ENCODE results near the gene OR52B6. TPM values are rescaled to one million over a fixed set of nuclear protein-coding genes. Genes with fewer than 3 reads are reported as not detected.
A peak's percentile ranks its signal among the peaks of the same experiment; 100 is the strongest.

Gene OR52B6
- total RNA-seq, 3 donors from 2014 or later: not detected

DNA sequence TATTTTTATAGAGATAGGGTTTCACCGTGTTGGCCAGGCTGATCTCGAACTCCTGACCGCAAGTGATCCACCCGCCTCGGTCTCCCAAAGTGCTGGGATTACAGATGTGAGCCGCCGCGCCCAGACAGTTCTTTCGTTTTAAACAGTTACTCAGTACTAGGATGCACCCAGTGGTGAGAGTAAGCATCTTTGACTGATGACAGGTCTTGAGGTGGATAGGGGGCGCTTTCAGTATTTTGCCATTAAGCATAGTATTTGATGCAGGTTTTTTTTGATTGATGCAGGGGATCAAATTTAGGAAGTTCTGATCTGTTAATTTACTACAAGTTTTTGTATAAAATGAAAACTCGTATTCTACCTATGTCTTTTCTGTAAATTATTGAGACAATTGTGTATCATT, 30.9 kb downstream of the OR52B6 start:
- H3K4me3 ChIP-seq: no peak overlapping the region
- DNase-seq (ENCODE audit: low spot score in 2 of 2): no peak
- H3K27me3 ChIP-seq: no peaks in the 10 kb centered on the region
- TF ChIP-seq POLR2A (IDR thresholded peaks at IDR 0.05) (no peak), POLR2AphosphoS5 (IDR thresholded peaks at IDR 0.05) (no peak)
- TF ChIP-seq, protein P1, sequence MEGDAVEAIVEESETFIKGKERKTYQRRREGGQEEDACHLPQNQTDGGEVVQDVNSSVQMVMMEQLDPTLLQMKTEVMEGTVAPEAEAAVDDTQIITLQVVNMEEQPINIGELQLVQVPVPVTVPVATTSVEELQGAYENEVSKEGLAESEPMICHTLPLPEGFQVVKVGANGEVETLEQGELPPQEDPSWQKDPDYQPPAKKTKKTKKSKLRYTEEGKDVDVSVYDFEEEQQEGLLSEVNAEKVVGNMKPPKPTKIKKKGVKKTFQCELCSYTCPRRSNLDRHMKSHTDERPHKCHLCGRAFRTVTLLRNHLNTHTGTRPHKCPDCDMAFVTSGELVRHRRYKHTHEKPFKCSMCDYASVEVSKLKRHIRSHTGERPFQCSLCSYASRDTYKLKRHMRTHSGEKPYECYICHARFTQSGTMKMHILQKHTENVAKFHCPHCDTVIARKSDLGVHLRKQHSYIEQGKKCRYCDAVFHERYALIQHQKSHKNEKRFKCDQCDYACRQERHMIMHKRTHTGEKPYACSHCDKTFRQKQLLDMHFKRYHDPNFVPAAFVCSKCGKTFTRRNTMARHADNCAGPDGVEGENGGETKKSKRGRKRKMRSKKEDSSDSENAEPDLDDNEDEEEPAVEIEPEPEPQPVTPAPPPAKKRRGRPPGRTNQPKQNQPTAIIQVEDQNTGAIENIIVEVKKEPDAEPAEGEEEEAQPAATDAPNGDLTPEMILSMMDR (IDR thresholded peaks at IDR 0.05): no peak
- intact Hi-C loops (cut with DNase I; ENCODE audit: low total_unique reads): no loop called here
- H3K36me3 ChIP-seq: no peaks in the 10 kb centered on the region
- H3K4me1 ChIP-seq: no peaks in the 10 kb centered on the region
- H3K9me3 ChIP-seq: no peaks in the 10 kb centered on the region
- no peak overlapping the region for H3K27ac ChIP-seq

DNA sequence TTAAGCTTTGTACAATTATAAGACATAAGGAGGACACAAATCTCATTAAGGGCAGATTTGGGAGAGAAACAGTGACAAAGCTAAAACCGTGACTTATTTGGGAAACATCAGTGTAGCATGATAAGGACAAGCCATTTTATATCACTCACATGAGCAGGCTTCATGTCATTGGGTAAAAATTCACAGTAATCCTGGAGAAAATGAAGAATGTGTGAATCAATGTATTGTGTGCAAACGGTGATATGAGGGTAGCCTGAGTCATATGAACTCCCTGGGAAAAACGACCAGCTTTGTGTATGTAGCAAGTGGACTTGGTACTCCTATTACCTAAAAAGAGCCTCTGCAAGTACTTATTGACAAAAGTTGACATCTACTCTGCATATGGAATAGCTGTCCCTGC, 38.1 kb downstream of the OR52B6 start:
- no peak for TF ChIP-seq POLR2AphosphoS5 (IDR thresholded peaks at IDR 0.05)
- TF ChIP-seq, protein P1 (IDR thresholded peaks at IDR 0.05): no peak
- no peak for TF ChIP-seq POLR2A (IDR thresholded peaks at IDR 0.05)
- intact Hi-C loops (cut with DNase I; ENCODE audit: low total_unique reads): no loop called here
- no peak overlapping the region for H3K4me3 ChIP-seq
- no peaks in the 10 kb centered on the region for H3K4me1 ChIP-seq
- H3K27ac ChIP-seq: no peak overlapping the region
- DNase-seq (ENCODE audit: low spot score in 2 of 2): no peak
- no peaks in the 10 kb centered on the region for H3K36me3 ChIP-seq
- no peaks in the 10 kb centered on the region for H3K9me3 ChIP-seq
- H3K27me3 ChIP-seq: no peaks in the 10 kb centered on the region

DNA sequence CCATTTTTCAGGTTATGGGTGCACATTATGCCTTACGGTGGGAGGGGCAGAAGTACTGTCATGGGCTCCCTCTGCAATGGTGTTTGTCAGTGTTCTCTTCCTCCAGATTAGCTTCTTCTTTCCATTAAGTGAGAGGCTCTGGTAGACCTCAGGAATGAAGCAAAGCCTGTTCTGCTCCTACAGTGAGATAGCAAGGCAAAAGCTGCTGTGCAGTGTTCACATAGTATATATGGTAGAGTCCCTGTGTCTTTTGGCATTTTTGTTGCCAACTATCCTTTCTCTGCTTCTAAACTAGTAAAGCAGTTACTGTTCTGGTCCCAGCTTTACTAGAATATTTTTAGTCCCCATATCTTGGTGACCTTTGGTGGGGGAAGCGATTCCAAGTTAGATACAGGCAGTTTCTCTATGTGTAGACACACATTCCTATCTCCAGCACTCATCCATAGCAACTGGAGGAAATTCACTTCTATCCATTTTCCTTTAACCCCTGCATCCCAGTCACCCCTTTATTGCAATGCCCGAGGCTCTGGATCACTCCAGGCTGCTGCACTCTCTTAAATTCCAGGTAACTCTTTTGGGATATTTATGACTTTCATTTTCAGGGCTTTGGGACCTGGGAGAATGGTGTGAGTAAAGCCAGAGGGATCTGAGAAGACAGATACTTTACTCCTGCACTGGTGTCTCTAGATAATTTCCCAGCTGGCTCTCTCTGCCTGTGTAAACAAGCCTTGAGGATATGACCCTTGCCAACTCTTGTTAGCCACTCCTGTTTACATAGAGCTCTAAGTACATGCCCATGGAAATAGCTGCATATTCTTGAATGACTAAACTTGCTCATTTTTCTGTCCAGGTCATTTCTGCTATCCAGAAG, 40.2 kb downstream of the OR52B6 start:
- Histone ChIP-seq H3K4me1 (no peaks in the 10 kb centered on the region), H3K36me3 (no peaks in the 10 kb centered on the region), H3K4me3 (no peak overlapping the region), H3K9me3 (no peaks in the 10 kb centered on the region), H3K27me3 (no peaks in the 10 kb centered on the region), H3K27ac (peak overlapping the region in 1 of 2 donors; percentile 29)
- intact Hi-C loops (cut with DNase I; ENCODE audit: low total_unique reads): no loop called here
- no peak for DNase-seq (ENCODE audit: low spot score in 2 of 2)
- TF ChIP-seq, protein P1 (IDR thresholded peaks at IDR 0.05): no peak
- TF ChIP-seq POLR2AphosphoS5 (IDR thresholded peaks at IDR 0.05): no peak
- TF ChIP-seq POLR2A (IDR thresholded peaks at IDR 0.05): no peak

DNA sequence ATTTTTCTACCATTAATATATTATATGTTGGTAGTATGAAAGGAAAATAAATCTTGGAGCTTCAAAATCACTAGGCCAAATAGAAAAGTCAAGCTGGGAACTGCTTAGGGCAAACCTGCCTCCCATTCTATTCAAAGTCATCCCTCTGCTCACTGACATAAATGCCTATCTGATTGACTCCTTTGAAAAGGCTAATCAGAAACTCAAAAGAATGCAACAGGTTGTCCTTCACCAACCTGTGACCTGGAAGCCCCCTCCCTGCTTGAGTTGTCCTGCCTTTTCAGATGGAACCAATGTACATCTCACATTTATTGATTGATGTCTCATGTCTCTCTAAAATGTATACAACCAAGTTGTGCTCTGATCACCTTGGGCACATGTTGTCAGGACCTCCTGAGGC, 40.9 kb downstream of the OR52B6 start:
- no peak for TF ChIP-seq POLR2A (IDR thresholded peaks at IDR 0.05)
- TF ChIP-seq, protein P1 (IDR thresholded peaks at IDR 0.05): no peak
- TF ChIP-seq POLR2AphosphoS5 (IDR thresholded peaks at IDR 0.05): no peak
- no peaks in the 10 kb centered on the region for H3K27me3 ChIP-seq
- no peaks in the 10 kb centered on the region for H3K4me1 ChIP-seq
- H3K4me3 ChIP-seq: no peak overlapping the region
- H3K36me3 ChIP-seq: no peaks in the 10 kb centered on the region
- DNase-seq (ENCODE audit: low spot score in 2 of 2): no peak
- no peaks in the 10 kb centered on the region for H3K9me3 ChIP-seq
- no peak overlapping the region for H3K27ac ChIP-seq
- intact Hi-C loops (cut with DNase I; ENCODE audit: low total_unique reads): no loop called here

DNA sequence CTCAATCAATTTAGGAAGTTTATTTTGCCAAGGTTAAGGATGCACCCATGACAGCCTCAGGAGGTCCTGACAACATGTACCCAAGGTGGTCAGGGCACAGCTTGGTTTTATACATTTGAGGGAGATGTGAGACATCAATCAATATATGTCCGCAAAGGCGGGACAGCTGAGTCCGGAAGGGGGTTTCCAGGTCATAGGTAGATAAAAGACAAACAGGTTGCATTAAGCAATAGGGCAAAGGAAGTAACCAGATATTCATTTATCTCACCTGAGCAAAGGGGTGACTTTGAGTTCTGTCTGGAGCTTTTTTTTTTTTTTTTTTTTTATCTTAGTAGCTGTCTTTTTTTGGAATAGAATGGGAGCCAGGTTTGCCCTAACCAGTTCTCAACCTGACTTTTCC, 42.1 kb downstream of the OR52B6 start:
- intact Hi-C loops (cut with DNase I; ENCODE audit: low total_unique reads): no loop called here
- Histone ChIP-seq H3K9me3 (no peaks in the 10 kb centered on the region), H3K4me3 (no peak overlapping the region), H3K4me1 (no peaks in the 10 kb centered on the region), H3K27me3 (no peaks in the 10 kb centered on the region), H3K27ac (no peak overlapping the region), H3K36me3 (no peaks in the 10 kb centered on the region)
- TF ChIP-seq POLR2A (IDR thresholded peaks at IDR 0.05) (no peak), POLR2AphosphoS5 (IDR thresholded peaks at IDR 0.05) (no peak)
- TF ChIP-seq, protein P1 (IDR thresholded peaks at IDR 0.05): no peak
- no peak for DNase-seq (ENCODE audit: low spot score in 2 of 2)

Measured in breast epithelium (tissue), 4 donors.